Transverse colon (tissue), 4 donors: Measurements from ENCODE around the gene SLIT3. TPM values are rescaled to one million over a fixed set of nuclear protein-coding genes. Genes with fewer than 3 reads are reported as not detected.

Experiments
- DNase-seq: peaks from one replicate; pipeline ENCODE4 v3.0.0-alpha.2; 2019
- H3K27ac ChIP-seq, 4 donors: fragments of 200-600 bp; sonication (generic); 2 replicates each; pipeline ENCODE4 v1.5.1; 2016 to 2018; ENCODE audit warnings: inconsistent platforms in 4 of 4
- H3K27me3 ChIP-seq: fragments of 200-600 bp; sonication (generic); 2 replicates; pipeline ENCODE4 v1.5.1; 2017; ENCODE audit warnings: inconsistent platforms
- H3K36me3 ChIP-seq, 4 donors: fragments of 200-600 bp; sonication (generic); 2 replicates each; pipeline ENCODE4 v1.5.1; 2017 to 2019; ENCODE audit warnings: inconsistent platforms in 4 of 4
- H3K4me1 ChIP-seq, 4 donors: fragments of 200-600 bp; sonication (generic); 2 replicates each; pipeline ENCODE4 v1.5.1; 2017 to 2020; ENCODE audit warnings: inconsistent platforms in 4 of 4
- H3K4me3 ChIP-seq, 4 donors: fragments of 200-600 bp; sonication (generic); 1 replicate in 1 of 4; 2 replicates in 3 of 4; pipeline versions ENCODE4 v1.5.1 to v1.6.1; 2017 to 2019; ENCODE audit warnings: inconsistent platforms in 4 of 4
- H3K9me3 ChIP-seq, 2 donors: fragments of 200-600 bp; sonication (generic); 2 replicates each; pipeline ENCODE4 v1.5.1; 2017 to 2019; ENCODE audit warnings: inconsistent platforms in 2 of 2
- EP300 ChIP-seq: sonication (generic); formaldehyde crosslinking; IDR thresholded peaks from one replicate; pipeline ENCODE4 v1.6.1; 2017; ENCODE audit warnings: antibody characterized with exemption, low read depth
- POLR2A ChIP-seq: fragments of 450-650 bp; IDR thresholded peaks from one replicate; pipeline ENCODE4 v1.6.1; 2016; ENCODE audit warnings: antibody characterized with exemption, mild to moderate bottlenecking, moderate library complexity
- POLR2AphosphoS5 ChIP-seq, 3 donors: sonication (generic); formaldehyde crosslinking; IDR thresholded peaks; one replicate each; pipeline ENCODE4 v1.6.1; 2016; ENCODE audit warnings: antibody characterized with exemption in 3 of 3
- WGBS, 2 donors: methylation state at CpG; one replicate each; pipeline ENCODE4 v1.1.5; 2018; ENCODE audit warnings: low coverage in 1 of 2; 5-methylcytosine and 5-hydroxymethylcytosine counted together
- in situ Hi-C, 4 donors: fragments of 200-750 bp; cut with MboI; loops; one replicate each; pipeline versions ENCODE4 v1.15.0 to v1.15.1; 2017; ENCODE audit warnings: low sequenced_read_pairs in 3 of 4, low pct_ligation_motif_present in 1 of 4, low pct_unique_long_range_greater_than_20kb in 1 of 4
- intact Hi-C: fragments of 100-400 bp; cut with DNase I; formaldehyde crosslinking; loops from one replicate; pipeline ENCODE4 v1.15.1; 2023; ENCODE audit warnings: low total_unique reads
- total RNA-seq, 4 donors: library from RNA; depleted of rRNA; stranded (reverse); fragments of >200 nt; gene quantifications; one replicate each; pipeline ENCODE4 v1.1.0, GENCODE V29; 2016
- TF ChIP-seq, protein P1 (sequence below), 5 experiments: fragments of 200-600 bp in 3 of 5; fragments of 450-650 bp in 2 of 5; sonication (generic) in 3 of 5; IDR thresholded peaks; 1 replicate in 2 of 5; 2 replicates in 3 of 5; pipeline ENCODE4 v1.5.1; 2016 to 2017; ENCODE audit warnings: antibody characterized with exemption in 5 of 5, inconsistent platforms in 3 of 5, mild to moderate bottlenecking in 2 of 5, moderate library complexity in 1 of 5

SLIT3 gene
- total RNA-seq, 4 donors from 2014 or later: 6.7 to 60.5 (median 9.6) TPM

DNA sequence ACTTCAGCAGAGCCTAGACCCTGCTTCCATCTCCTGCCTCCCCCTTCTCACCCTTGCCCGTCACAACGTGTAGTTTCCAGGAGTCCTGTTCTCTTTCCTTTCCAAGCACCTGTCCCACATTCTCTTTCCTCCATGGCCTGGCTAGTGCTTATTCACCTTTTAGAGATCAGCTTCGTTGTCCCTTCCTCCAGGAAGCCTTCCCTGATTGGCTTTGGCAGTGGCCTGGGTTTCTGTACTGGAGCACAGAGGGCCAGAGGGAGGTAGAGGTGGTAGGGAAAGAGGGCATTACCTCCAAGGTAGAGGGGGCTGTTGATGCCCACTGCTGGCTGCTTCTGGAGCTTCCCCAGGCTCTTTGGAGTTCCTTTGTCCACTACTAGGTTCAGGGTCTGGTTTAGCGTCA is 628.1 kb downstream of the SLIT3 start:
- no peak for TF ChIP-seq EP300
- no peak for TF ChIP-seq POLR2AphosphoS5 (IDR thresholded peaks at IDR 0.05)
- TF ChIP-seq, protein P1, sequence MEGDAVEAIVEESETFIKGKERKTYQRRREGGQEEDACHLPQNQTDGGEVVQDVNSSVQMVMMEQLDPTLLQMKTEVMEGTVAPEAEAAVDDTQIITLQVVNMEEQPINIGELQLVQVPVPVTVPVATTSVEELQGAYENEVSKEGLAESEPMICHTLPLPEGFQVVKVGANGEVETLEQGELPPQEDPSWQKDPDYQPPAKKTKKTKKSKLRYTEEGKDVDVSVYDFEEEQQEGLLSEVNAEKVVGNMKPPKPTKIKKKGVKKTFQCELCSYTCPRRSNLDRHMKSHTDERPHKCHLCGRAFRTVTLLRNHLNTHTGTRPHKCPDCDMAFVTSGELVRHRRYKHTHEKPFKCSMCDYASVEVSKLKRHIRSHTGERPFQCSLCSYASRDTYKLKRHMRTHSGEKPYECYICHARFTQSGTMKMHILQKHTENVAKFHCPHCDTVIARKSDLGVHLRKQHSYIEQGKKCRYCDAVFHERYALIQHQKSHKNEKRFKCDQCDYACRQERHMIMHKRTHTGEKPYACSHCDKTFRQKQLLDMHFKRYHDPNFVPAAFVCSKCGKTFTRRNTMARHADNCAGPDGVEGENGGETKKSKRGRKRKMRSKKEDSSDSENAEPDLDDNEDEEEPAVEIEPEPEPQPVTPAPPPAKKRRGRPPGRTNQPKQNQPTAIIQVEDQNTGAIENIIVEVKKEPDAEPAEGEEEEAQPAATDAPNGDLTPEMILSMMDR (IDR thresholded peaks at IDR 0.05): no peak
- TF ChIP-seq POLR2A: no peak
- peaks cover 0 to 9% (median 2%) of the 10 kb centered on the region in 4 donors for H3K4me1 ChIP-seq
- in situ Hi-C loops: loop anchor here in 1 of 4 donors (10.0 to 25.0 kb wide), 2 partner anchors 386 to 912 kb away; partner anchors contain the start of genes SPDL1 and WWC1

DNA sequence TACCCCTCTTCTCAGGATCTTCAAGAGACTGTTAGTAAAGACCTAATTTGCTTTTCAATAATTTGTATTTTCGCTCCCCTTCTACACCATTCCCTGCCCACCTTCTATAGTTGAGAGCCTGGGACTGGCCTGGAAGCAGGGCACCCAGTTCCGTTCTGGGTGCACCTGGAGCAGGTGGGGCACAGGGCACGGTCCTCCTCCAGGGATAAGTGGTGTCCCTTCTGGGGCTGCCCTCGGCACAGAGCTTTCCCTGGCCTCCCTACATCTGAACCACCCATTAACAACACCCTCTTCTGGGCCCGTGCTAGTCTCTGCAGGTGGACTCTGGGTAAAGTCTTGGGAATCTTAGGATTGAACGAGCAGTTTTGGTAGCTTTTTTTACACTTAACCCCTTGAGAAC is 628.9 kb downstream of the SLIT3 start:
- TF ChIP-seq POLR2A: no peak
- TF ChIP-seq, protein P1 (IDR thresholded peaks at IDR 0.05): no peak
- TF ChIP-seq POLR2AphosphoS5 (IDR thresholded peaks at IDR 0.05): no peak
- no peak for TF ChIP-seq EP300
- in situ Hi-C loops: loop anchor here in 1 of 4 donors (10.0 to 25.0 kb wide), 2 partner anchors 385 to 913 kb away; partner anchors contain the start of genes SPDL1 and WWC1
- H3K9me3 ChIP-seq: no peaks in the 10 kb centered on the region
- H3K4me3 ChIP-seq: no peak overlapping the region
- no peak for DNase-seq
- H3K36me3 ChIP-seq: no peaks in the 10 kb centered on the region
- peaks cover 0 to 17% (median 6%) of the 10 kb centered on the region in 4 donors for H3K4me1 ChIP-seq
- H3K27ac ChIP-seq: no peak overlapping the region
- intact Hi-C loops: loop anchor here (10.0 kb wide), 1 partner anchor 633 kb away; the partner anchor contains the start of gene SLIT3
- no peaks in the 10 kb centered on the region for H3K27me3 ChIP-seq
- WGBS, 2 donors: 80 to 100% methylated on average over 2 to 6 of the region's 6 CpGs

More for the DNA sequence above, 628.1 kb downstream of the SLIT3 start:
- H3K9me3 ChIP-seq: no peaks in the 10 kb centered on the region
- no peaks in the 10 kb centered on the region for H3K27me3 ChIP-seq
- H3K36me3 ChIP-seq: no peaks in the 10 kb centered on the region
- no peak overlapping the region for H3K4me3 ChIP-seq
- intact Hi-C loops: loop anchor here (10.0 kb wide), 1 partner anchor 632 kb away; the partner anchor contains the start of gene SLIT3
- no peak for DNase-seq
- 78 to 80% methylated on average over 2 to 4 of the region's 4 CpGs for WGBS, 2 donors
- H3K27ac ChIP-seq: no peak overlapping the region

DNA sequence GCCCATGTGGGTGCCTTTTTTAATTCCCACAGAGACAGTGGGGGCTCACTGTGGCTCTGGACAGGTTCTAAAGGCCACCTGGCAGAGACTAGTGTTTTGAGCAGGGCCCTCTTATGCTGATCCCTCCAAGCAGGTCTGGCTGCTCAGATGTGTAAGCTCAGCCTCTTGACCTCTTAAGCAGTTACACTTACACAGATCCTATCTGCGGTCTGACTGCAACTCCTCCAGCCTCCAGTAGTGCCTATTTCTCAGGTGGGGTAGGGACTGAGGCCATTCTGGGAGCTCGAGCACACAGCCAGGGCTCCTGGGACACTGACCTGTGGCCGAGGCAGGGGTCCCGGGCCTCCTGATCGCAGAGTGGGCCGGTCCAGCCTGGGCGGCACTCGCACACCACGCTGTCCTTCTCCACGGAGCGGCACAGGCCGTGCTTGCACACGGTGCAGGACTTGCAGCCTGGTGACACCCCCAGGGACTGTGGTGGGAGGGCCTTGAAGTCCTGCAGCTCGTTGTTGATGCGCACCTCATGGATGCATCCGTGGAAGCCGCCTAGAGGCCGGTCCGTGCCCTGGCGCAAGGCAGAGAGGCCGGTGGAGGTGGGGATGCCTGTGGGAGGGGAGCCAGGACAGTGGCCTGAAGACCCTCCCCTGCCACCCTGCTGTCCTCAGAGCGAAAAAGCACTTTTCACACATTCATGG is 629.9 kb downstream of the SLIT3 start:
- TF ChIP-seq POLR2A: no peak
- TF ChIP-seq, protein P1 (IDR thresholded peaks at IDR 0.05): no peak
- WGBS, 2 donors: 90% methylated on average over 20 of the region's 22 CpGs; no CpG with 5 or more reads in 1 of the 2 donors
- H3K9me3 ChIP-seq: no peaks in the 10 kb centered on the region
- H3K27ac ChIP-seq: no peak overlapping the region
- DNase-seq: no peak
- no peaks in the 10 kb centered on the region for H3K36me3 ChIP-seq
- intact Hi-C loops: loop anchor here (10.0 kb wide), 1 partner anchor 634 kb away; the partner anchor contains the start of gene SLIT3
- H3K27me3 ChIP-seq: no peaks in the 10 kb centered on the region
- no peak overlapping the region for H3K4me3 ChIP-seq
- in situ Hi-C loops: loop anchor here in 1 of 4 donors (10.0 to 25.0 kb wide), 2 partner anchors 384 to 914 kb away; partner anchors contain the start of genes SPDL1 and WWC1
- H3K4me1 ChIP-seq: peaks cover 0 to 16% (median 7%) of the 10 kb centered on the region in 4 donors

DNA sequence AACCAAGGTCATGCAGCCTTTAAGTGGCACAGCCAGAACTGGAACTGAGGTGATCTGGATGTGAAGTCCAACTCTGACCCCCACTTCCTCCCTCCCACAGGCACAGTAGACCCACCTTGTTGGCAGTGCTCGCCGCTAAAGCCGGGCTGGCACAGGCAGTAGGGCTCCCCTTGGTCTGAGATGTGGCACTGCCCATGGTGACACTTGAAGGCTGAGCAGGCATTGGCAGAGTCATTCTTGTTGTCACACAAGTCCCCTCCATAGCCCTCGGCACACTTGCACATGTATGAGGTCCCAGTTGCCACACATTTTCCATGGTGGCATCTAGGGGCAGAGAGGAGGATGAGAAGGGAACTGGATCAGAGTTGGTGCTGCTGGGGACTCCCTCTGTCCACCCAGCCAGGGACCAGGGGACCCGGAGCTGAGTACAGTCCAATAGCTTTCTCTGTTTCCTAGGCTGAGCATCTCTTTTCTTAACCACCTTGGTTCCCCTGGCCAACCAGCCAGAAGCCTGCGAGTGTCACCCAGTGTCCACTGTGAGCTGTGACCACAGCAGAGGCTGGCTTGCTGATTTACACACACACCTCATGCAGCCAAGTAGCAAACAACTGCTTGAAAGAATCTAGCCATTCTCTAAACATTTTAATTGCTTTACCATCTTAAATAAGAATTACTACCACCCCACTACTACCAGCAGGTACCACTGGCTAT is 631.1 kb downstream of the SLIT3 start:
- Histone ChIP-seq H3K4me1 (peaks cover 0 to 16% (median 7%) of the 10 kb centered on the region in 4 donors), H3K36me3 (no peaks in the 10 kb centered on the region), H3K9me3 (no peaks in the 10 kb centered on the region), H3K27me3 (no peaks in the 10 kb centered on the region), H3K4me3 (no peak overlapping the region), H3K27ac (no peak overlapping the region)
- TF ChIP-seq POLR2A (no peak), EP300 (no peak), POLR2AphosphoS5 (IDR thresholded peaks at IDR 0.05) (no peak)
- TF ChIP-seq, protein P1 (IDR thresholded peaks at IDR 0.05): no peak
- DNase-seq: no peak
- in situ Hi-C loops (loop anchor here in 1 of 4 donors (10.0 to 25.0 kb wide), 2 partner anchors 383 to 915 kb away; partner anchors contain the start of genes SPDL1 and WWC1), intact Hi-C loops (loop anchor here (10.0 kb wide), 1 partner anchor 635 kb away; the partner anchor contains the start of gene SLIT3)
- WGBS, 2 donors: 86% methylated on average over 6 of the region's 6 CpGs; no CpG with 5 or more reads in 1 of the 2 donors
